ENCODE data around the gene POU3F2.
A peak's percentile ranks its signal among the peaks of the same experiment; 100 is the strongest.

Gene POU3F2

GRCh38 chr6:98834060-98835031, at the start of gene POU3F2:
Gene POU3F2, plus strand, starts transcription at chr6:98834574. Its CDS starts 300 bp downstream, at chr6:98834874.
- peak; percentile 96 to 99 for DNase-seq

- no peak for DNase-seq
Observed at GRCh38 chr6:98787435-98787834, 46.9 kb upstream of the POU3F2 start.

- DNase-seq: no peak
Observed at GRCh38 chr6:98787961-98788360, 46.4 kb upstream of the POU3F2 start.

- DNase-seq: no peak
Observed at GRCh38 chr6:98794307-98794842, 40.0 kb upstream of the POU3F2 start.

GRCh38 chr6:98797217-98797994, 37.0 kb upstream of the POU3F2 start:
- no peak for DNase-seq

- no peak for DNase-seq
Observed at GRCh38 chr6:98800866-98801265, 33.5 kb upstream of the POU3F2 start.

- DNase-seq: no peak
Observed at GRCh38 chr6:98808541-98809210, 25.7 kb upstream of the POU3F2 start.

- DNase-seq: no peak
Observed at GRCh38 chr6:98812220-98812619, 22.2 kb upstream of the POU3F2 start.

- DNase-seq: no peak
Observed at GRCh38 chr6:98816799-98817198, 17.6 kb upstream of the POU3F2 start.

- no peak for DNase-seq
Observed at GRCh38 chr6:98821756-98822405, 12.5 kb upstream of the POU3F2 start.

- peak; percentile 22 to 44 for DNase-seq
Observed at GRCh38 chr6:98823428-98824161, 10.8 kb upstream of the POU3F2 start.

- DNase-seq: peak in 1 of 2 experiments; percentile 57
Observed at GRCh38 chr6:98824162-98824901, 10.0 kb upstream of the POU3F2 start.

- peak in 1 of 2 experiments; percentile 48 for DNase-seq
Observed at GRCh38 chr6:98824902-98825599, 9.3 kb upstream of the POU3F2 start.

GRCh38 chr6:98825600-98826230, 8.7 kb upstream of the POU3F2 start:
- DNase-seq: no peak

- peak; percentile 32 to 58 for DNase-seq
Observed at GRCh38 chr6:98827295-98828159, 6.8 kb upstream of the POU3F2 start.

GRCh38 chr6:98828211-98828788, 6.1 kb upstream of the POU3F2 start:
- DNase-seq: peak; percentile 57 to 78

- peak; percentile 91 for DNase-seq
Observed at GRCh38 chr6:98828941-98829411, 5.4 kb upstream of the POU3F2 start.

GRCh38 chr6:98830146-98830545, 4.2 kb upstream of the POU3F2 start:
- DNase-seq: no peak

Measured in NCI-H526 (cell line).